Gastroesophageal sphincter (tissue), 4 donors: ENCODE data around the gene PI4KA. TPM values are rescaled to one million over a fixed set of nuclear protein-coding genes. Genes with fewer than 3 reads are reported as not detected.

ENCODE experiments used
- ATAC-seq: fragments of 150-250 bp; one replicate; pipeline ENCODE4 v1.9.1; 2016; ENCODE audit warnings: mild to moderate bottlenecking, moderate library complexity
- H3K27ac ChIP-seq, 4 donors: fragments of 200-600 bp; sonication (generic) in 3 of 4; 1 replicate in 3 of 4; 2 replicates in 1 of 4; pipeline ENCODE4 v1.5.1; 2016 to 2019
- H3K27me3 ChIP-seq: fragments of 200-600 bp; sonication (generic); one replicate; pipeline ENCODE4 v1.5.1; 2019
- H3K36me3 ChIP-seq, 2 donors: fragments of 200-600 bp; sonication (generic); one replicate each; pipeline ENCODE4 v1.5.1; 2019; ENCODE audit warnings: control low read depth in 1 of 2
- H3K4me1 ChIP-seq, 3 donors: fragments of 200-600 bp; sonication (generic); 1 replicate in 2 of 3; 2 replicates in 1 of 3; pipeline ENCODE4 v1.5.1; 2016 to 2019; ENCODE audit warnings: control low read depth in 2 of 3
- H3K4me3 ChIP-seq, 2 donors: fragments of 200-600 bp; sonication (generic); one replicate each; pipeline ENCODE4 v1.5.1; 2019; ENCODE audit warnings: mild to moderate bottlenecking in 1 of 2, moderate library complexity in 1 of 2
- H3K9me3 ChIP-seq, 3 donors: fragments of 200-600 bp; sonication (generic); one replicate each; pipeline ENCODE4 v1.5.1; 2017 to 2019; ENCODE audit warnings: control low read depth in 2 of 3
- EP300 ChIP-seq: sonication (generic); formaldehyde crosslinking; IDR thresholded peaks from one replicate; pipeline ENCODE4 v1.6.1; 2017; ENCODE audit warnings: antibody characterized with exemption, mild to moderate bottlenecking
- POLR2A ChIP-seq, 2 donors: fragments of 450-650 bp; IDR thresholded peaks; one replicate each; pipeline ENCODE4 v1.6.1; 2017; ENCODE audit warnings: antibody characterized with exemption in 2 of 2, mild to moderate bottlenecking in 2 of 2, moderate library complexity in 1 of 2
- POLR2AphosphoS5 ChIP-seq: sonication (generic); formaldehyde crosslinking; IDR thresholded peaks from one replicate; pipeline ENCODE4 v1.6.1; 2017; ENCODE audit warnings: antibody characterized with exemption
- WGBS, 2 donors: methylation state at CpG; one replicate each; pipeline ENCODE4 v1.1.5; 2018; ENCODE audit warnings: low coverage in 1 of 2; 5-methylcytosine and 5-hydroxymethylcytosine counted together
- total RNA-seq, 4 donors: library from RNA; depleted of rRNA; stranded (reverse); fragments of >200 nt; gene quantifications; one replicate each; pipeline ENCODE4 v1.1.0, GENCODE V29; 2016
- TF ChIP-seq, protein P1 (sequence below), 4 experiments: fragments of 200-600 bp in 2 of 4; fragments of 450-650 bp in 2 of 4; sonication (generic) in 1 of 4; IDR thresholded peaks; one replicate each; pipeline ENCODE4 v1.5.1; 2017 to 2019; ENCODE audit warnings: antibody characterized with exemption in 4 of 4, mild to moderate bottlenecking in 2 of 4, moderate library complexity in 2 of 4

The PI4KA gene
- total RNA-seq, 4 donors from 2014 or later = 45.7 to 113 (median 87.5) TPM

- Histone ChIP-seq H3K36me3 (peaks cover 0 to 92% of the 10 kb centered on the region in 2 donors), H3K9me3 (no peaks in the 10 kb centered on the region), H3K4me3 (no peak overlapping the region), H3K27ac (no peak overlapping the region), H3K27me3 (no peaks in the 10 kb centered on the region), H3K4me1 (peaks cover 0 to 10% (median 0%) of the 10 kb centered on the region in 3 donors)
- TF ChIP-seq EP300 (no peak), POLR2A (IDR thresholded peaks at IDR 0.05) (no peak), POLR2AphosphoS5 (no peak)
- TF ChIP-seq, protein P1, sequence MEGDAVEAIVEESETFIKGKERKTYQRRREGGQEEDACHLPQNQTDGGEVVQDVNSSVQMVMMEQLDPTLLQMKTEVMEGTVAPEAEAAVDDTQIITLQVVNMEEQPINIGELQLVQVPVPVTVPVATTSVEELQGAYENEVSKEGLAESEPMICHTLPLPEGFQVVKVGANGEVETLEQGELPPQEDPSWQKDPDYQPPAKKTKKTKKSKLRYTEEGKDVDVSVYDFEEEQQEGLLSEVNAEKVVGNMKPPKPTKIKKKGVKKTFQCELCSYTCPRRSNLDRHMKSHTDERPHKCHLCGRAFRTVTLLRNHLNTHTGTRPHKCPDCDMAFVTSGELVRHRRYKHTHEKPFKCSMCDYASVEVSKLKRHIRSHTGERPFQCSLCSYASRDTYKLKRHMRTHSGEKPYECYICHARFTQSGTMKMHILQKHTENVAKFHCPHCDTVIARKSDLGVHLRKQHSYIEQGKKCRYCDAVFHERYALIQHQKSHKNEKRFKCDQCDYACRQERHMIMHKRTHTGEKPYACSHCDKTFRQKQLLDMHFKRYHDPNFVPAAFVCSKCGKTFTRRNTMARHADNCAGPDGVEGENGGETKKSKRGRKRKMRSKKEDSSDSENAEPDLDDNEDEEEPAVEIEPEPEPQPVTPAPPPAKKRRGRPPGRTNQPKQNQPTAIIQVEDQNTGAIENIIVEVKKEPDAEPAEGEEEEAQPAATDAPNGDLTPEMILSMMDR (IDR thresholded peaks at IDR 0.05) = no peak
- ATAC-seq = no peak
- 90 to 100% methylated on average over 1 of the region's 3 CpGs for WGBS, 2 donors
Observed at GRCh38 chr22:20873214-20873613, 14.6 kb upstream of the PI4KA start.

DNA sequence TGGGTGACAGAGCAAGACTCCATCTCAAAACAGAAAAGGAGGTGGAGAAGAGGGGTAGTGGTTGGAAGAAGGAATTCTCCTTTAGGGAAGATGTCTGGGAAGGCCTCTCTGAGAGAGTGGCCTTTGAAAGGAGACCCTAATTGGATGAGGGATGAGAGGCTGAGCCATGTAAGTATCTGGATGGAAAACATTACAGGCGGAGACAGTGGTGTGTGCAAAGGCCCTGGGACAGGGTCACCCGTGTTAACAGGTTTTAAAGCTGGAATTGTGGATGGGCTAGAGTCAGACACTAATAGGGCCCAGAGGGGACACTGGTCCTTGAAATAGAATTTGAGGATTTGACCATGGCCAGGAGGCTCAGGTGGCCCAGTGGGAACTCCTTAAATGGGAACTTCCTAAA lies 10.6 kb upstream of the PI4KA start:
- whole genome bisulfite sequencing, 2 donors = 88 to 96% methylated on average over 1 to 2 of the region's 2 CpGs

GRCh38 chr22:20868025-20868962 lies 9.7 kb upstream of the PI4KA start:
- no peak for ATAC-seq
- WGBS, 2 donors = 50 to 62% methylated on average over 6 of the region's 7 CpGs
- no peak overlapping the region for H3K4me3 ChIP-seq
- peaks cover 0 to 55% (median 11%) of the 10 kb centered on the region in 3 donors for H3K4me1 ChIP-seq
- no peaks in the 10 kb centered on the region for H3K9me3 ChIP-seq
- no peaks in the 10 kb centered on the region for H3K27me3 ChIP-seq
- peak overlapping the region in 3 of 4 donors; percentile 77 to 79 (median 78) for H3K27ac ChIP-seq
- no peak for TF ChIP-seq POLR2AphosphoS5
- TF ChIP-seq, protein P1 (IDR thresholded peaks at IDR 0.05) = no peak
- TF ChIP-seq POLR2A (IDR thresholded peaks at IDR 0.05) = no peak
- no peak for TF ChIP-seq EP300
- peaks cover 0 to 78% of the 10 kb centered on the region in 2 donors for H3K36me3 ChIP-seq

More for the DNA sequence above, 10.6 kb upstream of the PI4KA start:
- ATAC-seq = no peak
- H3K27ac ChIP-seq = peak overlapping the region in 1 of 4 donors; percentile 32
- H3K4me3 ChIP-seq = no peak overlapping the region
- no peaks in the 10 kb centered on the region for H3K27me3 ChIP-seq
- no peak for TF ChIP-seq EP300
- H3K36me3 ChIP-seq = peaks cover 0 to 75% of the 10 kb centered on the region in 2 donors
- no peaks in the 10 kb centered on the region for H3K9me3 ChIP-seq
- H3K4me1 ChIP-seq = peaks cover 0 to 46% (median 11%) of the 10 kb centered on the region in 3 donors

DNA sequence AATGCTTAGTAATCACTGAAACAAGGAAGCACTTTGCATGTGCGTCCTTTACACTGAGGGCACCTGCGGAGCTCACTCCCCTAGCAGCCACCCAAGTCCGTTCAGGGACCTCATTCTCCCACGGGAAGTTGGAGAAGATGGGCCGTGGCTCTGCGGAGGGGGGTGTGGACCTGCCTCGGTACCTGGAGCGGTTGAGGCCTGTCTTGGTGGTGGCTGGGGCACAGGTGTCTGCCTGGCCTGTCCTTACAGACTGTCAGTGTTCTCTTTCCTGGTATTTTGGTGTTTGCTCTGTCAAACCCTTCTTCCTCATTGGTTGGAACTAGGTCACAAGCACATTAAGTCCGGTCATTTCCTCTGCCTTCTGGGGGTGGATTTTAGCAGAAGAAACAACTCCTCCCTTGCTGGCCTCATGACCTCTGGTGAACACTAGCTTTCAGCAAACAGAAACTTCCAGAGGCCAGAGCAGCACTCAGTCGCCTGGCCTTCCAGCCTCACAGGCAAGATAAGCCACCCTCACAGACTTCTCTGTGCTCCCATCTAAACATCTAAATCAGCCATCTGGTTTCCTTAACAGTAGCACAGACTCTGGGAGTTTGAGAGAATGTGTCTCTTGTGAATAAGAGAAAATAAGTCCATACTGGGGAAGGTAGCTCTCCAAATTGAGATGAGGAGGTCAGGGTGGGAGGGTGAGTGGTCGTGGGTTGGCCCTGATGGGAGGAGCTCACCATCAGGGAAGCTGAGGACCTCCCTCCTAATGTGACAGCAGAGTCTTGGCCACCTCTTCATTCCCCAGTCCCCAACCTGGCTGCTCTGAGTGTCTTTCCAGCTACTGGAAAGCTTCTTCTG lies 8.8 kb upstream of the PI4KA start:
- peak; percentile 34 for TF ChIP-seq POLR2AphosphoS5
- TF ChIP-seq, protein P1 (IDR thresholded peaks at IDR 0.05) = no peak
- TF ChIP-seq POLR2A (IDR thresholded peaks at IDR 0.05) = peak; percentile 28 to 29
- no peak for TF ChIP-seq EP300
- H3K4me3 ChIP-seq = no peak overlapping the region
- no peaks in the 10 kb centered on the region for H3K27me3 ChIP-seq
- peaks cover 0 to 63% (median 11%) of the 10 kb centered on the region in 3 donors for H3K4me1 ChIP-seq
- H3K36me3 ChIP-seq = peaks cover 0 to 74% of the 10 kb centered on the region in 2 donors
- WGBS, 2 donors = 33 to 39% methylated on average over 1 to 4 of the region's 11 CpGs
- peak overlapping the region in 3 of 4 donors; percentile 77 to 79 (median 78) for H3K27ac ChIP-seq
- ATAC-seq = peak; percentile 91
- no peaks in the 10 kb centered on the region for H3K9me3 ChIP-seq

- no peak overlapping the region for H3K4me3 ChIP-seq
- H3K9me3 ChIP-seq = no peaks in the 10 kb centered on the region
- peaks cover 0 to 70% (median 11%) of the 10 kb centered on the region in 3 donors for H3K4me1 ChIP-seq
- peak overlapping the region in 3 of 4 donors; percentile 77 to 79 (median 78) for H3K27ac ChIP-seq
- no peak for ATAC-seq
- WGBS, 2 donors = 75% methylated on average over 5 of the region's 5 CpGs; no CpG with 5 or more reads in 1 of the 2 donors
- TF ChIP-seq POLR2AphosphoS5 (no peak), EP300 (no peak), POLR2A (IDR thresholded peaks at IDR 0.05) (no peak)
- TF ChIP-seq, protein P1 (IDR thresholded peaks at IDR 0.05) = no peak
- H3K27me3 ChIP-seq = no peaks in the 10 kb centered on the region
- H3K36me3 ChIP-seq = peaks cover 0 to 68% of the 10 kb centered on the region in 2 donors
Observed at GRCh38 chr22:20866736-20867135, 8.1 kb upstream of the PI4KA start.
